ENCODE results near the gene HRAS. TPM values are rescaled to one million over a fixed set of nuclear protein-coding genes. Genes with fewer than 3 reads are reported as not detected.

The HRAS gene
- total RNA-seq, 1 experiment from 2014 or later: 128 TPM

DNA sequence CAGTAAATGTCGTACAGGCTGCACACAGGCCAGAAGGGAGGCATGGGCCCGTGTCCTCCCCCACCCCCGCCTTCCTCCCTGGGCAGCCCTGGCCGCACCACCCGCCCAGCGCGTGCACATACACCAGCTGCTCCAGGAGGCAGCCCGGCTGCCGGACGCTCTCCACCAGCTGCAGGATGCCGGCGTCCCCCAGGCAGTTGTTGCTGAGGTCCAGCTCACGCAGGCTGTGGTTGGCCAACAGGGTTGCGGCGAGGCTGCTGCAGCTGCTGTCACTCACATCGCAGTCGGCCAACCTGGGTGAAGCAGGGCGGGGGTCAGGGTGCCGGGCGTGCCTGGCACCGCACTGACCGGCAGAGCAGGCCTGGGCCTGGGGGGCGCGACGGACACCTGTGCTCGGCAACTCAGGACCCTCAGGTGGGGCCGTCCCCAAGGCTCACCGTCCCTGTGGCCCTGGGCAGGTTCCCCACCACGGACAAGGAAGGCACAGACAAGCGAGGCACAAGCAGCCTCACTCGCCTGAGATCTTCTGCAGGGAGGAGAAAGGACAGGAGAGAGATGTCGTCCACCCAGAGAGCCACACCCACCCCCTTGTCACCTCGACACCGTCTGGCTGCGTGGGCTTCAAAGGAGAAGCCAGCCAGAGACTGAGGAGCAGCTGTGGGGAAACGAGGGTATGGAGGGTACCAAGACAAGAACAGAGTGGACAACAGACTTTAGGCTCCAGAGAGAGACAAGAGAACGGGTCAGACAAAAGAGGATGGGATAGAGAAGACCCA lies 40.4 kb downstream of the HRAS start:
- H3K79me2 ChIP-seq (ENCODE audit: low read length): no peaks in the 10 kb centered on the region
- CTCF ChIA-PET: no interaction called here
- H3K9me2 ChIP-seq (replicated peaks; ENCODE audit: low read length): no peaks in the 10 kb centered on the region
- H3K4me1 ChIP-seq (ENCODE audit: insufficient read depth, low read length): no peaks in the 10 kb centered on the region
- H3K27me3 ChIP-seq (ENCODE audit: low read length): no peaks in the 10 kb centered on the region
- intact Hi-C loops (cut with micrococcal nuclease): no loop called here
- H3F3A ChIP-seq (ENCODE audit: low read length, unreplicated experiment): no peaks in the 10 kb centered on the region
- POLR2A ChIA-PET (ENCODE audit: unreplicated experiment): no interaction called here
- no peaks in the 10 kb centered on the region for H3K9me3 ChIP-seq (ENCODE audit: low read length)
- no peak overlapping the region for H3K27ac ChIP-seq (ENCODE audit: low read length)
- H4K20me1 ChIP-seq (ENCODE audit: low read length): no peaks in the 10 kb centered on the region
- no peak for ATAC-seq
- BruUV-seq (replicated peaks): TSS peak; percentile 13
- H3K4me3 ChIP-seq (ENCODE audit: low read length): no peak overlapping the region
- H2AFZ ChIP-seq (ENCODE audit: low read length): no peak overlapping the region
- peaks cover 21% of the 10 kb centered on the region for H3K36me3 ChIP-seq (ENCODE audit: low read depth, low read length)
- no peak overlapping the region for H3K9ac ChIP-seq (ENCODE audit: low read length)
- TF ChIP-seq EZH2 (IDR thresholded peaks at IDR 0.05; ENCODE audit: low read length, unreplicated experiment) (no peak), EZH2phosphoT487 (IDR thresholded peaks at IDR 0.05; ENCODE audit: borderline replicate concordance, low read length) (no peak)
- TF ChIP-seq, protein P1, sequence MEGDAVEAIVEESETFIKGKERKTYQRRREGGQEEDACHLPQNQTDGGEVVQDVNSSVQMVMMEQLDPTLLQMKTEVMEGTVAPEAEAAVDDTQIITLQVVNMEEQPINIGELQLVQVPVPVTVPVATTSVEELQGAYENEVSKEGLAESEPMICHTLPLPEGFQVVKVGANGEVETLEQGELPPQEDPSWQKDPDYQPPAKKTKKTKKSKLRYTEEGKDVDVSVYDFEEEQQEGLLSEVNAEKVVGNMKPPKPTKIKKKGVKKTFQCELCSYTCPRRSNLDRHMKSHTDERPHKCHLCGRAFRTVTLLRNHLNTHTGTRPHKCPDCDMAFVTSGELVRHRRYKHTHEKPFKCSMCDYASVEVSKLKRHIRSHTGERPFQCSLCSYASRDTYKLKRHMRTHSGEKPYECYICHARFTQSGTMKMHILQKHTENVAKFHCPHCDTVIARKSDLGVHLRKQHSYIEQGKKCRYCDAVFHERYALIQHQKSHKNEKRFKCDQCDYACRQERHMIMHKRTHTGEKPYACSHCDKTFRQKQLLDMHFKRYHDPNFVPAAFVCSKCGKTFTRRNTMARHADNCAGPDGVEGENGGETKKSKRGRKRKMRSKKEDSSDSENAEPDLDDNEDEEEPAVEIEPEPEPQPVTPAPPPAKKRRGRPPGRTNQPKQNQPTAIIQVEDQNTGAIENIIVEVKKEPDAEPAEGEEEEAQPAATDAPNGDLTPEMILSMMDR (conservative IDR thresholded peaks at IDR 0.05; ENCODE audit: low read depth, low read length): no peak
- no peak overlapping the region for H3K4me2 ChIP-seq (ENCODE audit: low read length)
- DNase-seq: no peak

DNA sequence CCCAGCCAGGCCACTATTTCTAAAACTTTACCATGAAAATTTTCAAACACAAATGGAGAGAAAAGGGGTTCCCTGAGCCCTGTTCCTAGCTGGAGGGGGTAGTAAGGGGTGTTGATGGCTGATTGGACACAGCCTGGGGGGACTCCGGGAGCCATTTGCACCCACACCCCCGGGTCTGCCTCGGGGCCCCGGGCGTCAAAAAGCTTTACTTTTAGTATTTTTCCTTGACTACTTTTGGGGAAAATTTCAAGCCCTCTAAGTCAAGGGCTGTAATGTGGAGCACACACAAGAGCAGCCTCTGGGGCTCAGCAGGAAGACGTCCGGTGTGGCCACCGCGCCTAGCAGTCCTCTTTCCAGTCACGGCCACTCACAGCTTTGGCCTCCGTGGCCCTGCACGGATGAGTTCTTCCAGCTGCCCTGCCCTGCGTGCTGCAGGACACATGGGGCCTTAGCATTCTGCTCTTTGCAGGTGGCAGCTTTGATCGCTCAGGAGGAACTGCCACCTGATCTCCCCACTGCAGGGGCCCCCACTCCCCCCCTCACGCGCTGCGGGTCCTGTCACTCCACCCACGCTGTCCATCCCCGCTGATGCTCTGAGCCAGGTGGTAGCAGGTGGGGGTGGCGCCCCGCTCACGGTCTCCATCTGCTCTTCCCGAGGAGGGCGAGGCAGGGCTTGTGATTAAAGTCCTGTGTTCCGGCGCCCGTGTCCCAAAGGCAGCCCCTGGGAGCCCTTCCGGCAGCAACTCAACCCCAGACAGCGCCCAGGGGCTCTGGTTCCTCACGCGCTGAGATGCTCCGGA lies 42.7 kb downstream of the HRAS start:
- intact Hi-C loops (cut with micrococcal nuclease): no loop called here
- H3K36me3 ChIP-seq (ENCODE audit: low read depth, low read length): peaks cover 8% of the 10 kb centered on the region
- H3K27ac ChIP-seq (ENCODE audit: low read length): no peak overlapping the region
- no peak overlapping the region for H3K4me2 ChIP-seq (ENCODE audit: low read length)
- H3K9ac ChIP-seq (ENCODE audit: low read length): no peak overlapping the region
- DNase-seq: no peak
- CTCF ChIA-PET: no interaction called here
- no peaks in the 10 kb centered on the region for H3K27me3 ChIP-seq (ENCODE audit: low read length)
- H3K4me1 ChIP-seq (ENCODE audit: insufficient read depth, low read length): no peaks in the 10 kb centered on the region
- no peak overlapping the region for H2AFZ ChIP-seq (ENCODE audit: low read length)
- POLR2A ChIA-PET (ENCODE audit: unreplicated experiment): no interaction called here
- H3F3A ChIP-seq (ENCODE audit: low read length, unreplicated experiment): no peaks in the 10 kb centered on the region
- no peaks in the 10 kb centered on the region for H3K9me2 ChIP-seq (replicated peaks; ENCODE audit: low read length)
- TF ChIP-seq, protein P1 (conservative IDR thresholded peaks at IDR 0.05; ENCODE audit: low read depth, low read length): no peak
- TF ChIP-seq EZH2phosphoT487 (IDR thresholded peaks at IDR 0.05; ENCODE audit: borderline replicate concordance, low read length) (no peak), EZH2 (IDR thresholded peaks at IDR 0.05; ENCODE audit: low read length, unreplicated experiment) (no peak)
- no peak overlapping the region for H3K4me3 ChIP-seq (ENCODE audit: low read length)
- no peaks in the 10 kb centered on the region for H4K20me1 ChIP-seq (ENCODE audit: low read length)
- no peaks in the 10 kb centered on the region for H3K9me3 ChIP-seq (ENCODE audit: low read length)
- ATAC-seq: no peak
- BruUV-seq (replicated peaks): no TSS peak
- H3K79me2 ChIP-seq (ENCODE audit: low read length): no peaks in the 10 kb centered on the region

DNA sequence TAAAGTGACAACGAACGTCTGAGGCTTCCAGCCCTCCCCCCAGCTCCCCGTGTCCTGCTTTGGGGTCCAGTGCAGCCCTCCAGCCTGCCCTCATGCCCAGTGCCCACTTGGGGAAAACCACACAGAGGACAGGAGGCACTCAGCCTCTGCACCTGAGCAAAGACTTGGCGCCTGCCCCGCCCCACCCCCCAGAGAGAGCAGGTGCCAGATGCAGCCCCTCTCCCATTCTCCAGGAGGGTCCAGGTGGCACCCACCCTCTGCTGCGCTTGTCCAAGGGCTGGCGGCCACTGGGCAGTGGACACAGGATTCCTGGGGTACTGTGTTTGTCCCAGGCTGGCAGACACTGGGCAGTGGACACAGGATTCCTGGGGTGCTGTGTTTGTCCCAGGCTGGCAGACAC lies 44.0 kb downstream of the HRAS start:
- ChIA-PET POLR2A (ENCODE audit: unreplicated experiment) (no interaction called here), CTCF (no interaction called here)
- no peak for ATAC-seq
- Histone ChIP-seq H3K4me2 (ENCODE audit: low read length) (no peak overlapping the region), H3K27ac (ENCODE audit: low read length) (no peak overlapping the region), H3K9me3 (ENCODE audit: low read length) (no peaks in the 10 kb centered on the region), H3K9me2 (replicated peaks; ENCODE audit: low read length) (no peaks in the 10 kb centered on the region), H2AFZ (ENCODE audit: low read length) (no peak overlapping the region), H3F3A (ENCODE audit: low read length, unreplicated experiment) (no peaks in the 10 kb centered on the region), H3K36me3 (ENCODE audit: low read depth, low read length) (no peaks in the 10 kb centered on the region), H3K4me1 (ENCODE audit: insufficient read depth, low read length) (no peaks in the 10 kb centered on the region), H3K4me3 (ENCODE audit: low read length) (no peak overlapping the region), H3K27me3 (ENCODE audit: low read length) (no peaks in the 10 kb centered on the region), H3K9ac (ENCODE audit: low read length) (no peak overlapping the region), H3K79me2 (ENCODE audit: low read length) (no peaks in the 10 kb centered on the region), H4K20me1 (ENCODE audit: low read length) (no peaks in the 10 kb centered on the region)
- no peak for DNase-seq
- no TSS peak for BruUV-seq (replicated peaks)
- TF ChIP-seq, protein P1 (conservative IDR thresholded peaks at IDR 0.05; ENCODE audit: low read depth, low read length): no peak
- TF ChIP-seq EZH2phosphoT487 (IDR thresholded peaks at IDR 0.05; ENCODE audit: borderline replicate concordance, low read length): no peak
- no peak for TF ChIP-seq EZH2 (IDR thresholded peaks at IDR 0.05; ENCODE audit: low read length, unreplicated experiment)
- intact Hi-C loops (cut with micrococcal nuclease): no loop called here
